GM12872 (cell line): ENCODE data around the gene DVL2.
A peak's percentile ranks its signal among the peaks of the same experiment; 100 is the strongest.

Experiments used
- CTCF ChIP-seq: IDR thresholded peaks from 3 replicates; pipeline ENCODE4 v1.5.1; 2011; ENCODE audit warnings: low read depth, mild to moderate bottlenecking, low read length, moderate library complexity; ENCODE audit not compliant: insufficient read depth

Gene DVL2

GRCh38 chr17:7214300-7215135 lies 19.8 kb downstream of the DVL2 start:
- peak; percentile 63; the same call in 2 of the 3 replicates for TF ChIP-seq CTCF

- peak; percentile 61 for TF ChIP-seq CTCF
Measured at GRCh38 chr17:7213895-7214299, 20.4 kb downstream of the DVL2 start.

GRCh38 chr17:7211491-7212273 lies 22.6 kb downstream of the DVL2 start:
- TF ChIP-seq CTCF = no peak

- TF ChIP-seq CTCF = no peak
Measured at GRCh38 chr17:7208754-7209460, 25.4 kb downstream of the DVL2 start.

GRCh38 chr17:7208027-7208571 lies 26.2 kb downstream of the DVL2 start:
- TF ChIP-seq CTCF = no peak

GRCh38 chr17:7207120-7208001 lies 27.0 kb downstream of the DVL2 start:
- no peak for TF ChIP-seq CTCF
